Osteoblast (primary cell): Measurements from ENCODE around the gene LMNTD2. TPM values are rescaled to one million over a fixed set of nuclear protein-coding genes. Genes with fewer than 3 reads are reported as not detected.

ENCODE experiments used
- DNase-seq: peaks from one replicate; pipeline ENCODE4 v3.0.0; 2011; ENCODE audit warnings: low spot score, mixed read lengths; ENCODE audit not compliant: insufficient read length; ENCODE audit errors: missing footprints
- H2AFZ ChIP-seq: 2 replicates; pipeline ENCODE4 v1.6.0; 2011; ENCODE audit warnings: mild to moderate bottlenecking, low read length
- H3K27ac ChIP-seq: 2 replicates; pipeline ENCODE4 v1.5.1; 2011; ENCODE audit warnings: mild to moderate bottlenecking, low read depth, low read length, moderate library complexity
- H3K27me3 ChIP-seq: 2 replicates; pipeline ENCODE4 v1.6.0; 2012; ENCODE audit warnings: mild to moderate bottlenecking, control low read depth, inconsistent platforms, low read length, moderate library complexity; ENCODE audit not compliant: insufficient read depth
- H3K36me3 ChIP-seq: 2 replicates; pipeline ENCODE4 v1.5.1; 2011; ENCODE audit warnings: mild to moderate bottlenecking, low read length, control low read depth, moderate library complexity; ENCODE audit not compliant: insufficient read depth
- H3K4me1 ChIP-seq: 2 replicates; pipeline ENCODE4 v1.5.1; 2011; ENCODE audit warnings: mild to moderate bottlenecking, low read length, control low read depth, moderate library complexity; ENCODE audit not compliant: insufficient read depth
- H3K4me2 ChIP-seq: 2 replicates; pipeline ENCODE4 v1.6.0; 2011; ENCODE audit warnings: mild to moderate bottlenecking, low read length; ENCODE audit not compliant: insufficient read depth
- H3K4me3 ChIP-seq: fragments of 200-600 bp; sonication (generic); 3 replicates; pipeline ENCODE4 v1.5.1; 2012; ENCODE audit warnings: mild to moderate bottlenecking, low read length, inconsistent platforms; ENCODE audit not compliant: insufficient read depth
- H3K79me2 ChIP-seq: 2 replicates; pipeline ENCODE4 v1.6.0; 2012; ENCODE audit warnings: mild to moderate bottlenecking, low read length, control low read depth, inconsistent platforms; ENCODE audit not compliant: insufficient read depth
- H3K9me3 ChIP-seq: 2 replicates; pipeline ENCODE4 v1.5.1; 2011; ENCODE audit warnings: low read depth, low read length, control low read depth
- H4K20me1 ChIP-seq: 2 replicates; pipeline ENCODE4 v1.6.0; 2012; ENCODE audit warnings: mild to moderate bottlenecking, low read length, control low read depth; ENCODE audit not compliant: insufficient read depth
- total RNA-seq: library from RNA; depleted of rRNA; stranded (reverse); fragments of >200 nt; gene quantifications from 2 replicates; pipeline ENCODE4 v1.2.3, GENCODE V29; 2012
- TF ChIP-seq, protein P1 (sequence below): IDR thresholded peaks from 2 replicates; pipeline ENCODE4 v1.5.1; 2011; ENCODE audit warnings: mild to moderate bottlenecking, low read depth, low read length, moderate library complexity; ENCODE audit errors: extremely low read depth

The LMNTD2 gene
- total RNA-seq, 1 donor: 0.36 TPM

DNA sequence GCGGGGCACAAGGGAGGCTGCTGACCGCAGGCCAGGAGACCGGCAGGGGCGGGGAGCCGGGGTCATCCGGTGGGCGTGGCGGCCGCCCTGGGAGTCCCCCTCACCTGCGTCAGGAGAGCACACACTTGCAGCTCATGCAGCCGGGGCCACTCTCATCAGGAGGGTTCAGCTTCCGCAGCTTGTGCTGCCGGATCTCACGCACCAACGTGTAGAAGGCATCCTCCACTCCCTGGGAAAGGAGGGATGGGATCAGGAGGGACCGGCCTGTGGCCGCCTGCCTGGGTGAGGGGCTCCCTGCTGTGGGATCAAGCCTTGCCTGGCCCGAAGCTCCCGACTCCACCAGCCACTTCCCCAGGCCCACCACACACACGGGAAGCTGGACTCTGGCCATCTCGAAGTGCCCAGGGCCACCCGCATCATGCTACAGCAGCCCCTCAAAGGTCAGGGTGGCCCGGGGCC is 28.0 kb downstream of the LMNTD2 start:
- Histone ChIP-seq H3K4me3 (no peak overlapping the region), H3K27me3 (no peaks in the 10 kb centered on the region), H3K79me2 (peaks cover 16% of the 10 kb centered on the region)

GRCh38 chr11:531919-532526 is 28.5 kb downstream of the LMNTD2 start:
- Histone ChIP-seq H2AFZ (no peak overlapping the region), H3K4me3 (no peak overlapping the region), H3K4me2 (no peak overlapping the region), H3K9me3 (no peaks in the 10 kb centered on the region), H3K36me3 (peaks cover 13% of the 10 kb centered on the region), H3K79me2 (peaks cover 16% of the 10 kb centered on the region), H3K4me1 (peaks cover 15% of the 10 kb centered on the region), H3K27me3 (no peaks in the 10 kb centered on the region), H4K20me1 (peaks cover 23% of the 10 kb centered on the region), H3K27ac (no peak overlapping the region)
- TF ChIP-seq, protein P1, sequence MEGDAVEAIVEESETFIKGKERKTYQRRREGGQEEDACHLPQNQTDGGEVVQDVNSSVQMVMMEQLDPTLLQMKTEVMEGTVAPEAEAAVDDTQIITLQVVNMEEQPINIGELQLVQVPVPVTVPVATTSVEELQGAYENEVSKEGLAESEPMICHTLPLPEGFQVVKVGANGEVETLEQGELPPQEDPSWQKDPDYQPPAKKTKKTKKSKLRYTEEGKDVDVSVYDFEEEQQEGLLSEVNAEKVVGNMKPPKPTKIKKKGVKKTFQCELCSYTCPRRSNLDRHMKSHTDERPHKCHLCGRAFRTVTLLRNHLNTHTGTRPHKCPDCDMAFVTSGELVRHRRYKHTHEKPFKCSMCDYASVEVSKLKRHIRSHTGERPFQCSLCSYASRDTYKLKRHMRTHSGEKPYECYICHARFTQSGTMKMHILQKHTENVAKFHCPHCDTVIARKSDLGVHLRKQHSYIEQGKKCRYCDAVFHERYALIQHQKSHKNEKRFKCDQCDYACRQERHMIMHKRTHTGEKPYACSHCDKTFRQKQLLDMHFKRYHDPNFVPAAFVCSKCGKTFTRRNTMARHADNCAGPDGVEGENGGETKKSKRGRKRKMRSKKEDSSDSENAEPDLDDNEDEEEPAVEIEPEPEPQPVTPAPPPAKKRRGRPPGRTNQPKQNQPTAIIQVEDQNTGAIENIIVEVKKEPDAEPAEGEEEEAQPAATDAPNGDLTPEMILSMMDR: no peak
- peak; percentile 92 for DNase-seq

More for the DNA sequence above, 28.0 kb downstream of the LMNTD2 start:
- H3K27ac ChIP-seq: no peak overlapping the region
- H3K9me3 ChIP-seq: no peaks in the 10 kb centered on the region
- DNase-seq: peak; percentile 78
- peaks cover 23% of the 10 kb centered on the region for H4K20me1 ChIP-seq
- H3K36me3 ChIP-seq: peaks cover 13% of the 10 kb centered on the region
- no peak overlapping the region for H3K4me2 ChIP-seq
- H2AFZ ChIP-seq: no peak overlapping the region
- TF ChIP-seq, protein P1: no peak
- peaks cover 20% of the 10 kb centered on the region for H3K4me1 ChIP-seq

GRCh38 chr11:530960-531831 is 29.3 kb downstream of the LMNTD2 start:
- H3K27ac ChIP-seq: no peak overlapping the region
- no peaks in the 10 kb centered on the region for H3K27me3 ChIP-seq
- no peak overlapping the region for H3K4me3 ChIP-seq
- no peaks in the 10 kb centered on the region for H3K9me3 ChIP-seq
- no peak overlapping the region for H3K4me2 ChIP-seq
- H4K20me1 ChIP-seq: peaks cover 23% of the 10 kb centered on the region
- no peak overlapping the region for H2AFZ ChIP-seq
- peaks cover 13% of the 10 kb centered on the region for H3K36me3 ChIP-seq
- peaks cover 16% of the 10 kb centered on the region for H3K79me2 ChIP-seq
- DNase-seq: peak; percentile 87
- TF ChIP-seq, protein P1: no peak
- peaks cover 10% of the 10 kb centered on the region for H3K4me1 ChIP-seq
